Calu3 (cell line): Measurements from ENCODE around the gene YWHAH. TPM values are rescaled to one million over a fixed set of nuclear protein-coding genes. Genes with fewer than 3 reads are reported as not detected.

Experiments
- BruUV-seq: library from RNA; stranded (reverse); fragments of 400-500 nt; replicated peaks from 2 replicates; lab custom pipeline; 2021; lab: Mats Ljungman, UMichigan
- CTCF ChIA-PET: fragments of 300-600 bp; sonication (Branson Sonifier 250); formaldehyde crosslinking; loops from one replicate; lab custom pipeline; 2022; ENCODE audit warnings: antibody characterized with exemption; lab: Charles Lee
- DNase-seq: peaks from one replicate; pipeline ENCODE4 v3.0.0; 2022
- H3K27ac Mint-ChIP-seq: one replicate; pipeline ENCODE4 v1.8.0; 2022; ENCODE audit warnings: mixed read lengths; ENCODE audit not compliant: unreplicated experiment
- H3K27me3 Mint-ChIP-seq: one replicate; pipeline ENCODE4 v1.8.0; 2022; ENCODE audit warnings: mixed read lengths; ENCODE audit not compliant: unreplicated experiment
- H3K36me3 Mint-ChIP-seq: one replicate; pipeline ENCODE4 v1.8.0; 2022; ENCODE audit warnings: mild to moderate bottlenecking, moderate library complexity, mixed read lengths; ENCODE audit not compliant: insufficient read depth, unreplicated experiment
- H3K4me1 Mint-ChIP-seq: one replicate; pipeline ENCODE4 v1.8.0; 2022; ENCODE audit warnings: mild to moderate bottlenecking, low read depth, mixed read lengths; ENCODE audit not compliant: unreplicated experiment
- H3K4me3 Mint-ChIP-seq: one replicate; pipeline ENCODE4 v1.8.0; 2022; ENCODE audit warnings: mild to moderate bottlenecking, low read depth, moderate library complexity, mixed read lengths; ENCODE audit not compliant: unreplicated experiment
- H3K9me3 Mint-ChIP-seq: one replicate; pipeline ENCODE4 v1.8.0; 2022; ENCODE audit warnings: low read depth, mixed read lengths; ENCODE audit not compliant: unreplicated experiment
- intact Hi-C: fragments of 100-400 bp; cut with micrococcal nuclease; formaldehyde crosslinking; loops from one replicate; pipeline ENCODE4 v1.10.0; 2022; ENCODE audit not compliant: unreplicated experiment
- total RNA-seq: library from RNA; stranded (reverse); gene quantifications from 2 replicates; pipeline ENCODE4 v1.2.3, GENCODE V29; 2022
- TF ChIP-seq, protein P1 (sequence below): fragments of 200-600 bp; IDR thresholded peaks from one replicate; pipeline ENCODE4 v1.8.0; 2022; ENCODE audit warnings: antibody characterized with exemption; ENCODE audit not compliant: unreplicated experiment

Gene YWHAH
- total RNA-seq, 1 experiment from 2014 or later: 197 TPM

DNA sequence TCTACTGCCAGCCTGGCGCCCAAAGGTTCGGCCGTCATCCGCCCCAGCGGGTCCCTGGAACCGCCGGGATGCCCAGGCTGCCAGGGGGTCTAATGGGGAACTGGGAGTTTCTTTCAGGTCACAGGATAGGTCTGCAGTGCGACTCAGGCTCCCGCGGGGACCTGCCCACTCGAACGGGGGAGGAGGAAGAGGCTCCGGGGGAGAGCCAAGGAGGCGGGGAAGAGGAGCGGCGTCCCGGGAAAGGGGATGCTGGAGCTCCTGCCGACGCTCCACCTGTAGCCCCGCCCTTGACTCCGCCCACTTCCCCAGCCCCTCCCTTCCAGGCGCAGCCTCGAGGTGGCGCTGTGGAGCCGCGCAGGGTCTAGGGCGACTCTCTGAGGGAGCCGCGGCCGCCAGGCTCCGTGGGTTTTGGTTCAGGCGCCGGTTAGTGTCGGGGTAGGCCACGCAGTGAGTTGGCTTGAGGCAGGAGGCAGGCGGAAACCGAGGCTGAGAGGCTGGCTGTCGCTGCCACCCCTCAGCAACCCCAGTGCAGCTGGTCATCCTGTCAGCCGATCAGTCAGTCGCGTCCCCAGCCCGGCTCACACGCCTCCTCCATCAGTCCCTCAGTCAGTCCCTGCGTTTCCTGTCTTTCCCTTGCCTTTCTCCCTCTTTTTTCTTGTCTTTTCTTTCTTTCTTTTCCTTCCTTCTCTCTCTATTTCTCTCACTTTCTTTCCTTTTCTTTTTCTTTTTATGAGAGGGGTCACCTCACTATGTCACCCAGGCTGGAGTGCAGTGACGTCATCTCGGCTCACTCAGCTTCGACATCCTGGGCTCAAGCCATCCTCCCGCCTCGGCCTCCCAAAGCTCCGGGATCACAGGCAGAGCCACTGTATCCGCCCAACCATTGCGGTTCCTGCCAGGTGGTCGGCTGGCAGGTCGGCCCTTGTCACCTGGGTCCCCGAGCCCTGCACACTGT, 26.4 kb downstream of the YWHAH start:
- H3K27ac Mint-ChIP-seq: peak overlapping the region; percentile 19
- no peaks in the 10 kb centered on the region for H3K9me3 Mint-ChIP-seq
- DNase-seq: peak; percentile 96
- peak overlapping the region; percentile 89 for H3K4me3 Mint-ChIP-seq
- TF ChIP-seq, protein P1, sequence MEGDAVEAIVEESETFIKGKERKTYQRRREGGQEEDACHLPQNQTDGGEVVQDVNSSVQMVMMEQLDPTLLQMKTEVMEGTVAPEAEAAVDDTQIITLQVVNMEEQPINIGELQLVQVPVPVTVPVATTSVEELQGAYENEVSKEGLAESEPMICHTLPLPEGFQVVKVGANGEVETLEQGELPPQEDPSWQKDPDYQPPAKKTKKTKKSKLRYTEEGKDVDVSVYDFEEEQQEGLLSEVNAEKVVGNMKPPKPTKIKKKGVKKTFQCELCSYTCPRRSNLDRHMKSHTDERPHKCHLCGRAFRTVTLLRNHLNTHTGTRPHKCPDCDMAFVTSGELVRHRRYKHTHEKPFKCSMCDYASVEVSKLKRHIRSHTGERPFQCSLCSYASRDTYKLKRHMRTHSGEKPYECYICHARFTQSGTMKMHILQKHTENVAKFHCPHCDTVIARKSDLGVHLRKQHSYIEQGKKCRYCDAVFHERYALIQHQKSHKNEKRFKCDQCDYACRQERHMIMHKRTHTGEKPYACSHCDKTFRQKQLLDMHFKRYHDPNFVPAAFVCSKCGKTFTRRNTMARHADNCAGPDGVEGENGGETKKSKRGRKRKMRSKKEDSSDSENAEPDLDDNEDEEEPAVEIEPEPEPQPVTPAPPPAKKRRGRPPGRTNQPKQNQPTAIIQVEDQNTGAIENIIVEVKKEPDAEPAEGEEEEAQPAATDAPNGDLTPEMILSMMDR: peak; percentile 90
- H3K27me3 Mint-ChIP-seq: no peaks in the 10 kb centered on the region
- H3K4me1 Mint-ChIP-seq: peaks cover 32% of the 10 kb centered on the region
- peaks cover 15% of the 10 kb centered on the region for H3K36me3 Mint-ChIP-seq
- intact Hi-C loops: loop anchor here (5.0 to 10.0 kb wide), 2 partner anchors 308 to 404 kb away; partner anchors contain the start of gene PISD
- CTCF ChIA-PET: interaction anchor here (0.5 to 2.0 kb wide), 42 partner anchors 9 to 906 kb away, joined by 3 to 20 read pairs (median 4); partner anchors contain the start of genes FBXO7, PISD, RFPL2 and SLC5A1
- BruUV-seq: no TSS peak

DNA sequence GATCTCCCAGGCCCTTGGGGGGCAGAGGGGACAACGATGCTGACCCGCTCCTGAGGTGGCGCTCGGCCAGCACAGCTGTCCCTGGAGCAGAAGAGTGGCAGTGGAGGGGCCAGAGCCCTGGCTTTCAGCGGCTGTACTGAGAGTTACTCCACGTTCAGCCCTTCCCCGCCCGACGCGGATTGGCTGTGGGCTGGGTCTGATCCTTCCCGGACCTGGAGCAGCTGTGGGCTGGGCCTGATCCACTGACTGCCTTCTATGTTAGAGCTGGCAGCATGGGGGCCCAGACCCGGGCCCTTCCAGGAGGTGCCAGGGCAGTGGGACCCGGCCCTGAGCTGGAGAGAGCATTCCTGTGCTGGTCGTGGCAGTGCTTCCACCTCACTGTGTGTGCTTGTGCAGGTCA, 27.8 kb downstream of the YWHAH start:
- TF ChIP-seq, protein P1: no peak
- BruUV-seq: no TSS peak
- intact Hi-C loops: loop anchor here (5.0 to 10.0 kb wide), 2 partner anchors 310 to 403 kb away; partner anchors contain the start of gene PISD

DNA sequence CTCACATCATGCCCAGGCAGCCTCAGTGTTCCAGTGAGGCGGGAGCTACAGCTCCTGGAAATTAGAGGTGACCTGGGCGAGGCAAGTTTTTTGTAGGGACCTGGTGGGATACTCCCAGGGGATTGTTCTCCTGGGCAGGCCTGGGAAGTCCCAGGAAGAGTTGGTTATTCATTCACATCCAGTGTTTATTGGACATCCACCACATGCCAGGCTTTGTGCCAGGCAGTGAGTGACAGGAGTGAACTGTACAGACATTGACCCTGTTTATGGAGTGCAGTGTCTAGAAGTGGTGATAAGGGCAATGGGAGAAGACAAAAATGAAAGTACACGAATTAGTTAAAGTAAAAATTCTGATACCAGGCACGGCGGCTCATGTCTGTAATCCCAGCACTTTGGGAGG, 29.4 kb downstream of the YWHAH start:
- H3K27ac Mint-ChIP-seq: peak overlapping the region; percentile 17

More for the DNA sequence above, 27.8 kb downstream of the YWHAH start:
- DNase-seq: no peak
- Mint-ChIP-seq H3K27ac (no peak overlapping the region), H3K9me3 (no peaks in the 10 kb centered on the region), H3K27me3 (no peaks in the 10 kb centered on the region), H3K4me3 (no peak overlapping the region), H3K4me1 (peaks cover 38% of the 10 kb centered on the region), H3K36me3 (peaks cover 15% of the 10 kb centered on the region)
- CTCF ChIA-PET: interaction anchor here (0.7 kb wide), 1 partner anchor 43 kb away, joined by 3 read pairs; no protein-coding TSS in a partner anchor

More for the DNA sequence above, 29.4 kb downstream of the YWHAH start:
- BruUV-seq: no TSS peak
- intact Hi-C loops: loop anchor here (5.0 to 10.0 kb wide), 2 partner anchors 311 to 401 kb away; partner anchors contain the start of gene PISD
- Mint-ChIP-seq H3K36me3 (peaks cover 15% of the 10 kb centered on the region), H3K27me3 (no peaks in the 10 kb centered on the region), H3K9me3 (no peaks in the 10 kb centered on the region), H3K4me3 (no peak overlapping the region), H3K4me1 (peaks cover 48% of the 10 kb centered on the region)
- DNase-seq: peak; percentile 27
- CTCF ChIA-PET: interaction anchor here (0.7 kb wide), 1 partner anchor 17 kb away, joined by 5 read pairs; no protein-coding TSS in a partner anchor
- TF ChIP-seq, protein P1: no peak
